PC-3 (cell line): ENCODE measurements around the gene SAMD8.

Experiments
- CTCF ChIP-seq: fragments of 300-600 bp; sonication (generic); conservative IDR thresholded peaks from 2 replicates; pipeline ENCODE4 v1.5.1; 2017; ENCODE audit warnings: antibody characterized with exemption, low read depth, mild to moderate bottlenecking, low read length
- EZH2 ChIP-seq: fragments of 300-600 bp; sonication (generic); IDR thresholded peaks from one replicate; pipeline ENCODE4 v1.6.1; 2017; ENCODE audit warnings: antibody characterized with exemption, mild to moderate bottlenecking, low read length; ENCODE audit not compliant: unreplicated experiment

- TF ChIP-seq CTCF = no peak
- TF ChIP-seq EZH2 = no peak
Observed at GRCh38 chr10:75080554-75080953, 30.9 kb upstream of the SAMD8 start.
